ENCODE data around the gene CACNA2D3.

The CACNA2D3 gene

GRCh38 chr3:54538346-54538745 is 416.0 kb downstream of the CACNA2D3 start:
- H3K9ac ChIP-seq (ENCODE audit: low read length in 2 of 2): no peak overlapping the region
- no peaks in the 10 kb centered on the region for H3K36me3 ChIP-seq (ENCODE audit: control insufficient read depth in 2 of 2, insufficient read depth in 2 of 2, low read length in 2 of 2)
- no peaks in the 10 kb centered on the region for H3K27me3 ChIP-seq (ENCODE audit: control insufficient read depth in 1 of 2, insufficient read depth in 2 of 2, low read length in 2 of 2)
- H3K4me1 ChIP-seq (ENCODE audit: control insufficient read depth, insufficient read depth, low read length): peaks cover 5% of the 10 kb centered on the region
- H3K27ac ChIP-seq (ENCODE audit: low read length): no peak overlapping the region
- H3K4me3 ChIP-seq (ENCODE audit: low read length in 2 of 2): no peak overlapping the region
- no peaks in the 10 kb centered on the region for H3K9me3 ChIP-seq (ENCODE audit: control insufficient read depth in 2 of 2, low read length in 2 of 2)

GRCh38 chr3:54541369-54541768 is 419.0 kb downstream of the CACNA2D3 start:
- Histone ChIP-seq H3K27me3 (ENCODE audit: control insufficient read depth in 1 of 2, insufficient read depth in 2 of 2, low read length in 2 of 2) (no peaks in the 10 kb centered on the region), H3K36me3 (ENCODE audit: control insufficient read depth in 2 of 2, insufficient read depth in 2 of 2, low read length in 2 of 2) (no peaks in the 10 kb centered on the region), H3K4me1 (ENCODE audit: control insufficient read depth, insufficient read depth, low read length) (peaks cover 5% of the 10 kb centered on the region), H3K4me3 (ENCODE audit: low read length in 2 of 2) (no peak overlapping the region), H3K9ac (ENCODE audit: low read length in 2 of 2) (no peak overlapping the region), H3K9me3 (ENCODE audit: control insufficient read depth in 2 of 2, low read length in 2 of 2) (no peaks in the 10 kb centered on the region), H3K27ac (ENCODE audit: low read length) (no peak overlapping the region)

DNA sequence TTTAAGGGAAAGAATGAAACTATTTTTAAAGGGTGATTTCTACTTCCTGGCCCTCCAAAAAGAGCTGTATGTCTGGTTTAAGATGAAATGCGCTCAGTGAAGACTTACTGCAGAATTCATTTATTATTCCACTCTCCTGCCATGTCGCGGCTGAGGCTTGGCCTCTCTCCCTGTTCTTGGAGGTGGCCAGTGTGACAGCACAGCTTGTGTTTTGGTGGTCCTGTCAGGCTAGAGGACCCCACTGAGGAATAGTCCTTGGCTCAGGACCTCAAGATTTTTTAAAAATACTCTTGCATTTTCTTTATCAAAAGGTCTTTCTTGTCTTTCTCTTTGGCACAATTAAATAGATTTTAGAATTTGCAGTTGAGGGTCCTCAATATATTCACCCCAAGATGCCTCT is 421.1 kb downstream of the CACNA2D3 start:
- H3K36me3 ChIP-seq (ENCODE audit: control insufficient read depth in 2 of 2, insufficient read depth in 2 of 2, low read length in 2 of 2): no peaks in the 10 kb centered on the region
- H3K9me3 ChIP-seq (ENCODE audit: control insufficient read depth in 2 of 2, low read length in 2 of 2): no peaks in the 10 kb centered on the region
- H3K4me1 ChIP-seq (ENCODE audit: control insufficient read depth, insufficient read depth, low read length): no peaks in the 10 kb centered on the region
- no peak overlapping the region for H3K27ac ChIP-seq (ENCODE audit: low read length)
- H3K27me3 ChIP-seq (ENCODE audit: control insufficient read depth in 1 of 2, insufficient read depth in 2 of 2, low read length in 2 of 2): no peaks in the 10 kb centered on the region
- no peak overlapping the region for H3K9ac ChIP-seq (ENCODE audit: low read length in 2 of 2)
- no peak overlapping the region for H3K4me3 ChIP-seq (ENCODE audit: low read length in 2 of 2)

GRCh38 chr3:54547051-54547450 is 424.7 kb downstream of the CACNA2D3 start:
- Histone ChIP-seq H3K9ac (ENCODE audit: low read length in 2 of 2) (no peak overlapping the region), H3K27ac (ENCODE audit: low read length) (no peak overlapping the region), H3K4me1 (ENCODE audit: control insufficient read depth, insufficient read depth, low read length) (no peaks in the 10 kb centered on the region), H3K36me3 (ENCODE audit: control insufficient read depth in 2 of 2, insufficient read depth in 2 of 2, low read length in 2 of 2) (no peaks in the 10 kb centered on the region), H3K4me3 (ENCODE audit: low read length in 2 of 2) (no peak overlapping the region), H3K27me3 (ENCODE audit: control insufficient read depth in 1 of 2, insufficient read depth in 2 of 2, low read length in 2 of 2) (no peaks in the 10 kb centered on the region), H3K9me3 (ENCODE audit: control insufficient read depth in 2 of 2, low read length in 2 of 2) (no peaks in the 10 kb centered on the region)

- no peak overlapping the region for H3K9ac ChIP-seq (ENCODE audit: low read length in 2 of 2)
- no peaks in the 10 kb centered on the region for H3K27me3 ChIP-seq (ENCODE audit: control insufficient read depth in 1 of 2, insufficient read depth in 2 of 2, low read length in 2 of 2)
- H3K27ac ChIP-seq (ENCODE audit: low read length): no peak overlapping the region
- no peak overlapping the region for H3K4me3 ChIP-seq (ENCODE audit: low read length in 2 of 2)
- no peaks in the 10 kb centered on the region for H3K4me1 ChIP-seq (ENCODE audit: control insufficient read depth, insufficient read depth, low read length)
- no peaks in the 10 kb centered on the region for H3K36me3 ChIP-seq (ENCODE audit: control insufficient read depth in 2 of 2, insufficient read depth in 2 of 2, low read length in 2 of 2)
- no peaks in the 10 kb centered on the region for H3K9me3 ChIP-seq (ENCODE audit: control insufficient read depth in 2 of 2, low read length in 2 of 2)
These were observed 425.5 kb downstream of the CACNA2D3 start for GRCh38 chr3:54547846-54548245.

GRCh38 chr3:54549607-54550220 is 427.4 kb downstream of the CACNA2D3 start:
- Histone ChIP-seq H3K9me3 (ENCODE audit: control insufficient read depth in 2 of 2, low read length in 2 of 2) (no peaks in the 10 kb centered on the region), H3K27me3 (ENCODE audit: control insufficient read depth in 1 of 2, insufficient read depth in 2 of 2, low read length in 2 of 2) (no peaks in the 10 kb centered on the region), H3K4me1 (ENCODE audit: control insufficient read depth, insufficient read depth, low read length) (no peaks in the 10 kb centered on the region), H3K36me3 (ENCODE audit: control insufficient read depth in 2 of 2, insufficient read depth in 2 of 2, low read length in 2 of 2) (no peaks in the 10 kb centered on the region), H3K27ac (ENCODE audit: low read length) (no peak overlapping the region), H3K9ac (ENCODE audit: low read length in 2 of 2) (no peak overlapping the region), H3K4me3 (ENCODE audit: low read length in 2 of 2) (no peak overlapping the region)

GRCh38 chr3:54550221-54550977 is 428.0 kb downstream of the CACNA2D3 start:
- Histone ChIP-seq H3K36me3 (ENCODE audit: control insufficient read depth in 2 of 2, insufficient read depth in 2 of 2, low read length in 2 of 2) (no peaks in the 10 kb centered on the region), H3K27ac (ENCODE audit: low read length) (no peak overlapping the region), H3K4me3 (ENCODE audit: low read length in 2 of 2) (no peak overlapping the region), H3K9ac (ENCODE audit: low read length in 2 of 2) (no peak overlapping the region), H3K9me3 (ENCODE audit: control insufficient read depth in 2 of 2, low read length in 2 of 2) (no peaks in the 10 kb centered on the region), H3K4me1 (ENCODE audit: control insufficient read depth, insufficient read depth, low read length) (no peaks in the 10 kb centered on the region), H3K27me3 (ENCODE audit: control insufficient read depth in 1 of 2, insufficient read depth in 2 of 2, low read length in 2 of 2) (no peaks in the 10 kb centered on the region)

DNA sequence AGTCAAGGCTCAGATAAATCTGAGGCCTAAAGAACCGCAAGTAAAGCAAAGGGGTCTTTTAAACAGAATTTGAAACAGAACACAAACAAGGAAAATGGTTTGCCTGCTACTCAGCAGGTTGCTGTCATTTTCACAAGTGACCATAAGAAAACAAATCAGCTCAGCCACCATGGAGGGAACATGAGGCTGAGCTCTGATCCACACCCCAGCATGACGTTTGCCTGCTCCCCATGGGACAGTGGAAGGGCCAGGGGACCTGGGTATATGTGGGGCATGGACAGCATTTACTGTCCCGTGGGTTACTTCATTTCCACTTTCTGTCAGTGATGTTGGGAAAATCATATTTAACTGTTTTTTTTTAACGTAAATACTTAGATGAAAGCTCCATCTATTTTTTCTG is 434.3 kb downstream of the CACNA2D3 start:
- H3K4me1 ChIP-seq (ENCODE audit: control insufficient read depth, insufficient read depth, low read length): no peaks in the 10 kb centered on the region
- H3K36me3 ChIP-seq (ENCODE audit: control insufficient read depth in 2 of 2, insufficient read depth in 2 of 2, low read length in 2 of 2): no peaks in the 10 kb centered on the region
- H3K9ac ChIP-seq (ENCODE audit: low read length in 2 of 2): no peak overlapping the region
- no peaks in the 10 kb centered on the region for H3K9me3 ChIP-seq (ENCODE audit: control insufficient read depth in 2 of 2, low read length in 2 of 2)
- no peaks in the 10 kb centered on the region for H3K27me3 ChIP-seq (ENCODE audit: control insufficient read depth in 1 of 2, insufficient read depth in 2 of 2, low read length in 2 of 2)
- no peak overlapping the region for H3K27ac ChIP-seq (ENCODE audit: low read length)
- no peak overlapping the region for H3K4me3 ChIP-seq (ENCODE audit: low read length in 2 of 2)

- H3K27ac ChIP-seq (ENCODE audit: low read length): no peak overlapping the region
- H3K9me3 ChIP-seq (ENCODE audit: control insufficient read depth in 2 of 2, low read length in 2 of 2): no peaks in the 10 kb centered on the region
- no peak overlapping the region for H3K9ac ChIP-seq (ENCODE audit: low read length in 2 of 2)
- H3K4me3 ChIP-seq (ENCODE audit: low read length in 2 of 2): no peak overlapping the region
- no peaks in the 10 kb centered on the region for H3K4me1 ChIP-seq (ENCODE audit: control insufficient read depth, insufficient read depth, low read length)
- no peaks in the 10 kb centered on the region for H3K36me3 ChIP-seq (ENCODE audit: control insufficient read depth in 2 of 2, insufficient read depth in 2 of 2, low read length in 2 of 2)
- H3K27me3 ChIP-seq (ENCODE audit: control insufficient read depth in 1 of 2, insufficient read depth in 2 of 2, low read length in 2 of 2): no peaks in the 10 kb centered on the region
These were observed 435.4 kb downstream of the CACNA2D3 start for GRCh38 chr3:54557538-54558428.

- H3K36me3 ChIP-seq (ENCODE audit: control insufficient read depth in 2 of 2, insufficient read depth in 2 of 2, low read length in 2 of 2): no peaks in the 10 kb centered on the region
- H3K27me3 ChIP-seq (ENCODE audit: control insufficient read depth in 1 of 2, insufficient read depth in 2 of 2, low read length in 2 of 2): no peaks in the 10 kb centered on the region
- no peak overlapping the region for H3K9ac ChIP-seq (ENCODE audit: low read length in 2 of 2)
- no peak overlapping the region for H3K4me3 ChIP-seq (ENCODE audit: low read length in 2 of 2)
- H3K9me3 ChIP-seq (ENCODE audit: control insufficient read depth in 2 of 2, low read length in 2 of 2): no peaks in the 10 kb centered on the region
- H3K4me1 ChIP-seq (ENCODE audit: control insufficient read depth, insufficient read depth, low read length): no peaks in the 10 kb centered on the region
- no peak overlapping the region for H3K27ac ChIP-seq (ENCODE audit: low read length)
These were observed 441.3 kb downstream of the CACNA2D3 start for GRCh38 chr3:54563501-54564200.

Data from stomach smooth muscle (tissue), 2 donors.